ENCODE results near the gene DNAJC10. TPM values are rescaled to one million over a fixed set of nuclear protein-coding genes. Genes with fewer than 3 reads are reported as not detected.
A peak's percentile ranks its signal among the peaks of the same experiment; 100 is the strongest.

Gene DNAJC10
- total and polyA plus RNA-seq, 2 experiments from 2014 or later: 67.3 to 120 TPM

GRCh38 chr2:182784058-182784706 is 68.1 kb downstream of the DNAJC10 start:
- 94% methylated on average over 4 of the region's 4 CpGs for WGBS (ENCODE audit: low lambda C conversion rate, missing lambda C conversion rate)

GRCh38 chr2:182784777-182785176 is 68.7 kb downstream of the DNAJC10 start:
- Histone ChIP-seq H3K4me2 (no peak overlapping the region), H3K27ac (no peak overlapping the region), H3K4me1 (ENCODE audit: insufficient read depth) (no peaks in the 10 kb centered on the region), H4K20me1 (ENCODE audit: insufficient read depth, poor library complexity, severe bottlenecking) (no peaks in the 10 kb centered on the region), H2AFZ (no peak overlapping the region), H3K4me3 (no peak overlapping the region), H3K79me2 (no peaks in the 10 kb centered on the region), H3K27me3 (no peaks in the 10 kb centered on the region), H3K9me3 (ENCODE audit: low read depth) (no peaks in the 10 kb centered on the region), H3K36me3 (replicated peaks; ENCODE audit: insufficient read depth, low read depth) (no peaks in the 10 kb centered on the region), H3K9me2 (replicated peaks; ENCODE audit: insufficient read depth) (no peaks in the 10 kb centered on the region)
- DNase-seq (ENCODE audit: low spot score): peak; percentile 50
- WGBS (ENCODE audit: low lambda C conversion rate, missing lambda C conversion rate): 65% methylated on average over 1 of the region's 1 CpG
- TF ChIP-seq EZH2 (IDR thresholded peaks at IDR 0.05; ENCODE audit: borderline replicate concordance): no peak
- TF ChIP-seq CTCF (IDR thresholded peaks at IDR 0.05; ENCODE audit: poor library complexity): peak; percentile 78

More at GRCh38 chr2:182784058-182784706, 68.1 kb downstream of the DNAJC10 start:
- DNase-seq (ENCODE audit: low spot score): no peak
- Histone ChIP-seq H3K9me2 (replicated peaks; ENCODE audit: insufficient read depth) (no peaks in the 10 kb centered on the region), H3K36me3 (replicated peaks; ENCODE audit: insufficient read depth, low read depth) (no peaks in the 10 kb centered on the region), H3K79me2 (no peaks in the 10 kb centered on the region), H3K9me3 (ENCODE audit: low read depth) (no peaks in the 10 kb centered on the region), H3K27ac (no peak overlapping the region), H3K4me3 (no peak overlapping the region), H3K4me1 (ENCODE audit: insufficient read depth) (no peaks in the 10 kb centered on the region), H2AFZ (no peak overlapping the region), H4K20me1 (ENCODE audit: insufficient read depth, poor library complexity, severe bottlenecking) (no peaks in the 10 kb centered on the region), H3K27me3 (no peaks in the 10 kb centered on the region), H3K4me2 (no peak overlapping the region)
- no peak for TF ChIP-seq CTCF (IDR thresholded peaks at IDR 0.05; ENCODE audit: poor library complexity)
- no peak for TF ChIP-seq EZH2 (IDR thresholded peaks at IDR 0.05; ENCODE audit: borderline replicate concordance)
- TF ChIP-seq EZH2phosphoT487 (IDR thresholded peaks at IDR 0.05; ENCODE audit: low read depth, severe bottlenecking, unreplicated experiment): no peak

GRCh38 chr2:182792441-182792840 is 76.4 kb downstream of the DNAJC10 start:
- Histone ChIP-seq H3K4me1 (ENCODE audit: insufficient read depth) (no peaks in the 10 kb centered on the region), H3K4me3 (no peak overlapping the region), H3K27ac (no peak overlapping the region), H3K9me2 (replicated peaks; ENCODE audit: insufficient read depth) (no peaks in the 10 kb centered on the region), H3K4me2 (no peak overlapping the region), H2AFZ (no peak overlapping the region), H3K9me3 (ENCODE audit: low read depth) (no peaks in the 10 kb centered on the region), H3K27me3 (no peaks in the 10 kb centered on the region), H4K20me1 (ENCODE audit: insufficient read depth, poor library complexity, severe bottlenecking) (no peaks in the 10 kb centered on the region), H3K79me2 (no peaks in the 10 kb centered on the region), H3K36me3 (replicated peaks; ENCODE audit: insufficient read depth, low read depth) (no peaks in the 10 kb centered on the region)
- WGBS (ENCODE audit: low lambda C conversion rate, missing lambda C conversion rate): 87% methylated on average over 2 of the region's 2 CpGs
- DNase-seq (ENCODE audit: low spot score): no peak
- no peak for TF ChIP-seq EZH2 (IDR thresholded peaks at IDR 0.05; ENCODE audit: borderline replicate concordance)
- no peak for TF ChIP-seq EZH2phosphoT487 (IDR thresholded peaks at IDR 0.05; ENCODE audit: low read depth, severe bottlenecking, unreplicated experiment)
- TF ChIP-seq CTCF (IDR thresholded peaks at IDR 0.05; ENCODE audit: poor library complexity): no peak
